ENCODE measurements around the gene KIF25. TPM values are rescaled to one million over a fixed set of nuclear protein-coding genes. Genes with fewer than 3 reads are reported as not detected.

The KIF25 gene
- total RNA-seq, 2 experiments from 2014 or later, result not detected

- H3K27ac Mint-ChIP-seq, result no peak overlapping the region
- H3K36me3 Mint-ChIP-seq (ENCODE audit: low read depth), result no peaks in the 10 kb centered on the region
- H3K4me1 Mint-ChIP-seq (ENCODE audit: low read depth), result no peaks in the 10 kb centered on the region
- H3K9me3 Mint-ChIP-seq, result peaks cover 3% of the 10 kb centered on the region
- TF ChIP-seq CTCF (IDR thresholded peaks at IDR 0.05), result no peak
- ChIA-PET CTCF (no interaction called here), POLR2A (no interaction called here)
- H3K4me3 Mint-ChIP-seq, result no peak overlapping the region
- no peaks in the 10 kb centered on the region for H3K27me3 Mint-ChIP-seq
- ATAC-seq (no peak), DNase-seq (no peak)
- intact Hi-C loops (cut with micrococcal nuclease), result no loop called here
Measured at GRCh38 chr6:168091381-168092264, 94.2 kb downstream of the KIF25 start.

GRCh38 chr6:168092541-168092940 is 95.1 kb downstream of the KIF25 start:
- Mint-ChIP-seq H3K27ac (no peak overlapping the region), H3K36me3 (ENCODE audit: low read depth) (no peaks in the 10 kb centered on the region), H3K4me3 (no peak overlapping the region), H3K9me3 (peaks cover 3% of the 10 kb centered on the region), H3K27me3 (no peaks in the 10 kb centered on the region), H3K4me1 (ENCODE audit: low read depth) (no peaks in the 10 kb centered on the region)
- ChIA-PET CTCF (no interaction called here), POLR2A (no interaction called here)
- ATAC-seq, result no peak
- intact Hi-C loops (cut with micrococcal nuclease), result no loop called here
- no peak for DNase-seq
- no peak for TF ChIP-seq CTCF (IDR thresholded peaks at IDR 0.05)

- no peak for DNase-seq
- H3K9me3 Mint-ChIP-seq, result peaks cover 3% of the 10 kb centered on the region
- H3K4me1 Mint-ChIP-seq (ENCODE audit: low read depth), result no peaks in the 10 kb centered on the region
- intact Hi-C loops (cut with micrococcal nuclease), result no loop called here
- no peak overlapping the region for H3K4me3 Mint-ChIP-seq
- H3K36me3 Mint-ChIP-seq (ENCODE audit: low read depth), result no peaks in the 10 kb centered on the region
- no peak overlapping the region for H3K27ac Mint-ChIP-seq
- POLR2A ChIA-PET, result no interaction called here
- no peak for TF ChIP-seq CTCF (IDR thresholded peaks at IDR 0.05)
- no peak for ATAC-seq
- H3K27me3 Mint-ChIP-seq, result no peaks in the 10 kb centered on the region
- CTCF ChIA-PET, result no interaction called here
Measured at GRCh38 chr6:168093071-168093505, 95.6 kb downstream of the KIF25 start.

GRCh38 chr6:168093634-168094033 is 96.2 kb downstream of the KIF25 start:
- peaks cover 3% of the 10 kb centered on the region for H3K9me3 Mint-ChIP-seq
- H3K4me3 Mint-ChIP-seq, result no peak overlapping the region
- ATAC-seq, result no peak
- TF ChIP-seq CTCF (IDR thresholded peaks at IDR 0.05), result no peak
- no peaks in the 10 kb centered on the region for H3K27me3 Mint-ChIP-seq
- DNase-seq, result no peak
- POLR2A ChIA-PET, result no interaction called here
- no peaks in the 10 kb centered on the region for H3K4me1 Mint-ChIP-seq (ENCODE audit: low read depth)
- no peak overlapping the region for H3K27ac Mint-ChIP-seq
- intact Hi-C loops (cut with micrococcal nuclease), result no loop called here
- no peaks in the 10 kb centered on the region for H3K36me3 Mint-ChIP-seq (ENCODE audit: low read depth)
- CTCF ChIA-PET, result no interaction called here

Other genes with a start within 250 kb of the KIF25 start
- gene AFDN, start 170.8 kb upstream of the KIF25 start, total RNA-seq, result 10 to 100 TPM; 13.0 to 14.1 TPM
- gene FRMD1, start 81.5 kb downstream of the KIF25 start, total RNA-seq, result not detected

All from activated CD8-positive, alpha-beta T cell treated with anti-CD3 and anti-CD28 coated beads for 36 hours (primary cell).